Measurements from ENCODE around the gene UNK.

DNA sequence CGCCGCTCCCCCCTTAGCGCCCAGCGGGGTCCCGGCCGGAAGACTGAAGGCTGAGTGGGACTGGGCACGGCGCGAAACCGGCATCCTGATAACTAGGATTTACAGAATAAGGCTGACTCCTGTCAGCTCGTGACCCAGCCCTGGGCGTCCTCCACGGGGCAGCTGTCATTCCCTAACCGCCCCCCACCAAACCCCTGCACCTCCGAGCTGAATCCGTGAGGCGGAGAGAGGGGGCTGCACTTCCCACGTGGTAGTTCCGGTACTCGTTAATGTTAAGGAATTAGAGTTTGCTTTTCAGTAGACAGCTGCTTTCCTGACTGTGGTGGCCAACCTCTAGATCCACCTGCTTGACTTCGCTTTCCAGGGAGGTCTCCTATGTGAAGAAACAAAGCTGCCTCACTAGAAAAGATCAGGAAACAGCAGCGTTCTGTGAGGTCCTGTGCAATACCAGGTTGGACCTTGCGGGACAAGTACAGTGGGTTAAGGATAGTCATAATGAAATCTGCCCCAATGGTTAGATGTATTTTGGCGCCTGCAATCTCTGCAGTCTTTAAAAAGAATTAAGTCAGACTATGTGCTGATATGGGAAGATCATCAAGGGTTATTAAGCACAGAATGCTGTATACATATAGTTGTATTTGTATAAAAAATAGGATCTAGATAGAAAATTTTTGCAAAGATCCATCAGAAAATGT, 71.6 kb downstream of the UNK start:
- TF ChIP-seq, protein P1, sequence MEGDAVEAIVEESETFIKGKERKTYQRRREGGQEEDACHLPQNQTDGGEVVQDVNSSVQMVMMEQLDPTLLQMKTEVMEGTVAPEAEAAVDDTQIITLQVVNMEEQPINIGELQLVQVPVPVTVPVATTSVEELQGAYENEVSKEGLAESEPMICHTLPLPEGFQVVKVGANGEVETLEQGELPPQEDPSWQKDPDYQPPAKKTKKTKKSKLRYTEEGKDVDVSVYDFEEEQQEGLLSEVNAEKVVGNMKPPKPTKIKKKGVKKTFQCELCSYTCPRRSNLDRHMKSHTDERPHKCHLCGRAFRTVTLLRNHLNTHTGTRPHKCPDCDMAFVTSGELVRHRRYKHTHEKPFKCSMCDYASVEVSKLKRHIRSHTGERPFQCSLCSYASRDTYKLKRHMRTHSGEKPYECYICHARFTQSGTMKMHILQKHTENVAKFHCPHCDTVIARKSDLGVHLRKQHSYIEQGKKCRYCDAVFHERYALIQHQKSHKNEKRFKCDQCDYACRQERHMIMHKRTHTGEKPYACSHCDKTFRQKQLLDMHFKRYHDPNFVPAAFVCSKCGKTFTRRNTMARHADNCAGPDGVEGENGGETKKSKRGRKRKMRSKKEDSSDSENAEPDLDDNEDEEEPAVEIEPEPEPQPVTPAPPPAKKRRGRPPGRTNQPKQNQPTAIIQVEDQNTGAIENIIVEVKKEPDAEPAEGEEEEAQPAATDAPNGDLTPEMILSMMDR (conservative IDR thresholded peaks at IDR 0.05 in 1 of 2, IDR thresholded peaks at IDR 0.05 in 1 of 2; ENCODE audit: low read depth in 1 of 2, low read length in 2 of 2), result no peak
- TF ChIP-seq EZH2 (IDR thresholded peaks at IDR 0.05; ENCODE audit: low read length, missing control alignments), result no peak
